ENCODE measurements around the gene USP11. TPM values are rescaled to one million over a fixed set of nuclear protein-coding genes. Genes with fewer than 3 reads are reported as not detected.

USP11 gene
- total and polyA plus RNA-seq, 2 experiments from 2014 or later: 120 to 337 TPM

DNA sequence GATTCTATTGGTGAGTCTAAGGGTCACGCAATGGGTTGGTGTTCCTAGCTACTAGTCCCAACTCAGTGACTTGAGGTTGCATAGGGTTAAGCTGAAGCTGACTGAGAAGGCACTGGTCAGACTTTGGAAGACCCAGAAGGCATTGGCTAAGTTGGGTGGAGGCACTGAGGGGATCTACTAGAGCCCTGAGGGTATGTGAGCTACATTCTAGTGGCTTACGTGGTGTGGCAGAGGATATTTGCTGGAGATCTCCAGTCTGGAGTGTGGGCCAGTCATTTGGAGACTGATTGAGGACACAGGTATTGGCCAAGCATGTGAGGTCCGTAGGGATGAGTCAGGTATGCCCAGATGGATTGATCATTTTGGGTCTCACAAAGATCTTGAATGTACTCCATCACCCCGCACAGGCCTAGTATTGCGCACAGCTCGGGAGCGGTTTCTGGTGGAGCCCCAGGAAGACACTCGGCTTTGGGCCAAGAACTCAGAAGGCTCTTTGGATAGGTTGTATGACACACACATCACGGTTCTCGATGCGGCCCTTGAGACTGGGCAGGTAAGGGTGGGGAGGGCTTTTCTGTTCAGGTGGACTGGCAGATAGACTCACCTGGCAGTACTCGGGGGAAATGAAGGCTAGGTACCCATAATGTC, 7.2 kb downstream of the USP11 start:
- TF ChIP-seq, protein P1, sequence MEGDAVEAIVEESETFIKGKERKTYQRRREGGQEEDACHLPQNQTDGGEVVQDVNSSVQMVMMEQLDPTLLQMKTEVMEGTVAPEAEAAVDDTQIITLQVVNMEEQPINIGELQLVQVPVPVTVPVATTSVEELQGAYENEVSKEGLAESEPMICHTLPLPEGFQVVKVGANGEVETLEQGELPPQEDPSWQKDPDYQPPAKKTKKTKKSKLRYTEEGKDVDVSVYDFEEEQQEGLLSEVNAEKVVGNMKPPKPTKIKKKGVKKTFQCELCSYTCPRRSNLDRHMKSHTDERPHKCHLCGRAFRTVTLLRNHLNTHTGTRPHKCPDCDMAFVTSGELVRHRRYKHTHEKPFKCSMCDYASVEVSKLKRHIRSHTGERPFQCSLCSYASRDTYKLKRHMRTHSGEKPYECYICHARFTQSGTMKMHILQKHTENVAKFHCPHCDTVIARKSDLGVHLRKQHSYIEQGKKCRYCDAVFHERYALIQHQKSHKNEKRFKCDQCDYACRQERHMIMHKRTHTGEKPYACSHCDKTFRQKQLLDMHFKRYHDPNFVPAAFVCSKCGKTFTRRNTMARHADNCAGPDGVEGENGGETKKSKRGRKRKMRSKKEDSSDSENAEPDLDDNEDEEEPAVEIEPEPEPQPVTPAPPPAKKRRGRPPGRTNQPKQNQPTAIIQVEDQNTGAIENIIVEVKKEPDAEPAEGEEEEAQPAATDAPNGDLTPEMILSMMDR (IDR thresholded peaks at IDR 0.05; ENCODE audit: low read depth, low read length): no peak
- no peak overlapping the region for H3K27ac ChIP-seq
- no peak for DNase-seq (ENCODE audit: low read depth in 1 of 2, low spot score in 1 of 2)
- peaks cover 3% of the 10 kb centered on the region for H3K4me1 ChIP-seq (ENCODE audit: low read depth)
- no peak overlapping the region for H3K4me3 ChIP-seq
- H3K27me3 ChIP-seq: no peaks in the 10 kb centered on the region
- H3K36me3 ChIP-seq: peaks cover 44% of the 10 kb centered on the region
- H3K9me3 ChIP-seq (ENCODE audit: low read depth): no peaks in the 10 kb centered on the region

GRCh38 chrX:47240619-47241018, 7.8 kb downstream of the USP11 start:
- peaks cover 45% of the 10 kb centered on the region for H3K36me3 ChIP-seq
- H3K4me3 ChIP-seq: no peak overlapping the region
- no peaks in the 10 kb centered on the region for H3K27me3 ChIP-seq
- TF ChIP-seq, protein P1 (IDR thresholded peaks at IDR 0.05; ENCODE audit: low read depth, low read length): no peak
- H3K27ac ChIP-seq: no peak overlapping the region
- H3K4me1 ChIP-seq (ENCODE audit: low read depth): peaks cover 3% of the 10 kb centered on the region
- DNase-seq (ENCODE audit: low read depth in 1 of 2, low spot score in 1 of 2): no peak
- H3K9me3 ChIP-seq (ENCODE audit: low read depth): no peaks in the 10 kb centered on the region

DNA sequence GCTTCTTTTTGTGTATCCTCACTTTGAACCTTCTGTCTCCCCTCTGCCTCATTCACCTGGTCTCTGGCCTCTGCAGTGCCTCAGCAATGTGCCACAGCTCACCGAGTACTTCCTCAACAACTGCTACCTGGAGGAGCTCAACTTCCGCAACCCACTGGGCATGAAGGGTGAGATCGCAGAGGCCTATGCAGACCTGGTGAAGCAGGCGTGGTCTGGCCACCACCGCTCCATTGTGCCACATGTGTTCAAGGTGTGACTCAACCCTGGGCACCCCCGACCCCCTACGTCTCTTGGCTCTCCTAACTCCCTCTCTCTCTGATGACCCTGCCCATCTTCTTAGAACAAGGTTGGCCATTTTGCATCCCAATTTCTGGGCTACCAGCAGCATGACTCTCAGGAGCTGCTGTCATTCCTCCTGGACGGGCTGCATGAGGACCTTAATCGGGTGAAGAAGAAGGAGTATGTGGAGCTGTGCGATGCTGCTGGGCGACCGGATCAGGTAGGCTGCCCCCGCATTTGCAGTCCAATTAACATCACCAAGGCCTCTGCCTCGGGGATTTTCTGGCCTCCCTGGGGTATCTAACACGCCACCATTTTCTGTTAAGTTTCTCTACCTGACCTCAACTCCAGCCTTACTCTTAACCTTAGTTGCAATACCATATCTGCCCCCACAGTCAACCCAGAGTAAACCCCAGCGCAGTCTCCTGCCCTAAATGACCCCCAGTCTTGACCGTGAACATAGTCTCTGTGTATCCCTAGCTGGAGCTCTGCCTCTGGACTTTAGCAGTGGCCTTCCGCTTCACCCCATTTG, 8.6 kb downstream of the USP11 start:
- DNase-seq (ENCODE audit: low read depth in 1 of 2, low spot score in 1 of 2): no peak
- H3K4me1 ChIP-seq (ENCODE audit: low read depth): peaks cover 3% of the 10 kb centered on the region
- TF ChIP-seq, protein P1 (IDR thresholded peaks at IDR 0.05; ENCODE audit: low read depth, low read length): no peak
- no peak overlapping the region for H3K27ac ChIP-seq
- H3K27me3 ChIP-seq: no peaks in the 10 kb centered on the region
- H3K36me3 ChIP-seq: peaks cover 53% of the 10 kb centered on the region
- no peaks in the 10 kb centered on the region for H3K9me3 ChIP-seq (ENCODE audit: low read depth)
- no peak overlapping the region for H3K4me3 ChIP-seq

DNA sequence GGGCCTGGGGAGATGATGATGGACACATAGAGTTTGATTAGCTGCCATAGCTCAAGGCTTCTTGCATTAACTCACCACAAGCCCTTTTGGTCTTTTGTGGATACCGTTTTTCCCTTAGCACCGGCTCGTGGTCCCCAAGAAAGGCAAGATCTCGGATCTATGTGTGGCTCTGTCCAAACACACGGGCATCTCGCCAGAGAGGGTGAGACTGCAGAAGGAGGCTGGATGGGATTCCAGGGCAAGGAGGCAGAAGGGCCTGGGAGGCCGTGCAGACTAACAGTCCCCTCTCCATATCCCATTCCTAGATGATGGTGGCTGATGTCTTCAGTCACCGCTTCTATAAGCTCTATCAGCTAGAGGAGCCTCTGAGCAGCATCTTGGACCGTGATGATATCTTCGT, 9.5 kb downstream of the USP11 start:
- H3K27ac ChIP-seq: no peak overlapping the region
- peaks cover 56% of the 10 kb centered on the region for H3K36me3 ChIP-seq
- no peaks in the 10 kb centered on the region for H3K9me3 ChIP-seq (ENCODE audit: low read depth)
- H3K27me3 ChIP-seq: no peaks in the 10 kb centered on the region
- H3K4me1 ChIP-seq (ENCODE audit: low read depth): peaks cover 1% of the 10 kb centered on the region
- DNase-seq (ENCODE audit: low read depth in 1 of 2, low spot score in 1 of 2): no peak
- TF ChIP-seq, protein P1 (IDR thresholded peaks at IDR 0.05; ENCODE audit: low read depth, low read length): no peak
- H3K4me3 ChIP-seq: no peak overlapping the region

- TF ChIP-seq, protein P1 (IDR thresholded peaks at IDR 0.05; ENCODE audit: low read depth, low read length): no peak
- Histone ChIP-seq H3K27me3 (no peaks in the 10 kb centered on the region), H3K27ac (no peak overlapping the region), H3K4me1 (ENCODE audit: low read depth) (no peaks in the 10 kb centered on the region), H3K9me3 (ENCODE audit: low read depth) (no peaks in the 10 kb centered on the region), H3K4me3 (no peak overlapping the region), H3K36me3 (peaks cover 56% of the 10 kb centered on the region)
- DNase-seq (ENCODE audit: low read depth in 1 of 2, low spot score in 1 of 2): no peak
These were observed 10.5 kb downstream of the USP11 start for GRCh38 chrX:47243351-47243750.
